Effector memory CD8-positive, alpha-beta T cell (primary cell): ENCODE measurements around the gene LMF2.

Experiments
- ATAC-seq: fragments of 150-1000 bp; cut with Tn5 transposase; replicated peaks from 2 replicates; pipeline ENCODE4 v1.10.0; 2021; ENCODE audit warnings: mild to moderate bottlenecking, moderate library complexity
- DNase-seq, 3 experiments: peaks; one replicate each; pipeline ENCODE4 v3.0.0; 2021
- H3K27ac Mint-ChIP-seq, 2 donors: one replicate each; pipeline ENCODE4 v1.8.0; 2022; ENCODE audit warnings: mild to moderate bottlenecking in 2 of 2, mixed read lengths in 2 of 2, moderate library complexity in 2 of 2
- H3K27me3 Mint-ChIP-seq, 2 donors: one replicate each; pipeline ENCODE4 v1.8.0; 2022; ENCODE audit warnings: mixed read lengths in 2 of 2
- H3K36me3 Mint-ChIP-seq: one replicate; pipeline ENCODE4 v1.8.0; 2022; ENCODE audit warnings: mild to moderate bottlenecking, moderate library complexity, mixed read lengths; ENCODE audit not compliant: insufficient read depth
- H3K4me1 Mint-ChIP-seq, 2 donors: one replicate each; pipeline ENCODE4 v1.8.0; 2022; ENCODE audit warnings: low read depth in 2 of 2, mixed read lengths in 2 of 2
- H3K4me3 Mint-ChIP-seq, 2 donors: one replicate each; pipeline ENCODE4 v1.8.0; 2022; ENCODE audit warnings: mild to moderate bottlenecking in 2 of 2, mixed read lengths in 2 of 2, moderate library complexity in 2 of 2
- H3K9me3 Mint-ChIP-seq, 2 donors: one replicate each; pipeline ENCODE4 v1.8.0; 2022; ENCODE audit warnings: mixed read lengths in 2 of 2

The LMF2 gene

GRCh38 chr22:50490531-50491308 lies 16.8 kb downstream of the LMF2 start:
- H3K4me3 Mint-ChIP-seq: peak overlapping the region in 1 of 2 donors; percentile 10
- ATAC-seq (no peak), DNase-seq (no peak)
- H3K4me1 Mint-ChIP-seq: peaks cover 0 to 3% of the 10 kb centered on the region in 2 donors
- H3K27me3 Mint-ChIP-seq: peaks cover 6 to 18% of the 10 kb centered on the region in 2 donors
- no peaks in the 10 kb centered on the region for H3K9me3 Mint-ChIP-seq
- H3K36me3 Mint-ChIP-seq: no peaks in the 10 kb centered on the region
- H3K27ac Mint-ChIP-seq: no peak overlapping the region

- Mint-ChIP-seq H3K36me3 (no peaks in the 10 kb centered on the region), H3K27ac (no peak overlapping the region), H3K4me3 (no peak overlapping the region), H3K4me1 (peaks cover 0 to 3% of the 10 kb centered on the region in 2 donors), H3K9me3 (no peaks in the 10 kb centered on the region), H3K27me3 (peaks cover 6 to 23% of the 10 kb centered on the region in 2 donors)
- no peak for DNase-seq
- no peak for ATAC-seq
Measured at GRCh38 chr22:50489363-50490243, 17.9 kb downstream of the LMF2 start.

GRCh38 chr22:50488886-50489285 lies 18.6 kb downstream of the LMF2 start:
- no peak overlapping the region for H3K27ac Mint-ChIP-seq
- H3K4me1 Mint-ChIP-seq: peaks cover 0 to 3% of the 10 kb centered on the region in 2 donors
- no peaks in the 10 kb centered on the region for H3K9me3 Mint-ChIP-seq
- ATAC-seq (no peak), DNase-seq (no peak)
- no peaks in the 10 kb centered on the region for H3K36me3 Mint-ChIP-seq
- peaks cover 6 to 23% of the 10 kb centered on the region in 2 donors for H3K27me3 Mint-ChIP-seq
- no peak overlapping the region for H3K4me3 Mint-ChIP-seq

GRCh38 chr22:50488006-50488677 lies 19.4 kb downstream of the LMF2 start:
- peaks cover 6 to 23% of the 10 kb centered on the region in 2 donors for H3K27me3 Mint-ChIP-seq
- no peak for ATAC-seq
- no peak overlapping the region for H3K27ac Mint-ChIP-seq
- H3K4me3 Mint-ChIP-seq: no peak overlapping the region
- peaks cover 0 to 3% of the 10 kb centered on the region in 2 donors for H3K4me1 Mint-ChIP-seq
- no peaks in the 10 kb centered on the region for H3K36me3 Mint-ChIP-seq
- DNase-seq: no peak
- no peaks in the 10 kb centered on the region for H3K9me3 Mint-ChIP-seq

GRCh38 chr22:50487290-50488005 lies 20.1 kb downstream of the LMF2 start:
- Mint-ChIP-seq H3K4me3 (no peak overlapping the region), H3K36me3 (peaks cover 3% of the 10 kb centered on the region), H3K27ac (no peak overlapping the region), H3K4me1 (peaks cover 0 to 3% of the 10 kb centered on the region in 2 donors), H3K27me3 (peaks cover 6 to 23% of the 10 kb centered on the region in 2 donors), H3K9me3 (no peaks in the 10 kb centered on the region)
- ATAC-seq: no peak
- no peak for DNase-seq

- H3K4me1 Mint-ChIP-seq: peaks cover 0 to 5% of the 10 kb centered on the region in 2 donors
- H3K27me3 Mint-ChIP-seq: peaks cover 6 to 23% of the 10 kb centered on the region in 2 donors
- peak within 1 kb of the TSS in 1 of 2 donors; percentile 13 for H3K4me3 Mint-ChIP-seq
- DNase-seq (no peak), ATAC-seq (no peak)
- H3K9me3 Mint-ChIP-seq: no peaks in the 10 kb centered on the region
- peak within 1 kb of the TSS in 1 of 2 donors; percentile 28 for H3K27ac Mint-ChIP-seq
- peaks cover 3% of the 10 kb centered on the region for H3K36me3 Mint-ChIP-seq
Measured at GRCh38 chr22:50486561-50487289, 20.8 kb downstream of the LMF2 start, which contains the start of gene MIOX. Gene MIOX (plus strand): TSS chr22:50486859. CDS start chr22:50486898, 39 bp downstream.

GRCh38 chr22:50485221-50486131 lies 22.0 kb downstream of the LMF2 start:
- Mint-ChIP-seq H3K36me3 (peaks cover 3% of the 10 kb centered on the region), H3K4me1 (peaks cover 0 to 2% of the 10 kb centered on the region in 2 donors), H3K27me3 (peaks cover 6 to 23% of the 10 kb centered on the region in 2 donors), H3K9me3 (no peaks in the 10 kb centered on the region), H3K27ac (no peak overlapping the region), H3K4me3 (no peak overlapping the region)
- no peak for DNase-seq
- ATAC-seq: no peak

- ATAC-seq: no peak
Measured at GRCh38 chr22:50483977-50484853, 23.3 kb downstream of the LMF2 start.

GRCh38 chr22:50483556-50483955 lies 23.9 kb downstream of the LMF2 start:
- H3K9me3 Mint-ChIP-seq: no peaks in the 10 kb centered on the region
- H3K36me3 Mint-ChIP-seq: peaks cover 3% of the 10 kb centered on the region
- H3K27ac Mint-ChIP-seq: no peak overlapping the region
- H3K4me3 Mint-ChIP-seq: no peak overlapping the region
- DNase-seq: no peak
- peaks cover 0 to 6% of the 10 kb centered on the region in 2 donors for H3K4me1 Mint-ChIP-seq
- no peak for ATAC-seq
- H3K27me3 Mint-ChIP-seq: peaks cover 6 to 28% of the 10 kb centered on the region in 2 donors

More at GRCh38 chr22:50483977-50484853, 23.3 kb downstream of the LMF2 start:
- no peak for DNase-seq
- Mint-ChIP-seq H3K4me1 (peaks cover 0 to 6% of the 10 kb centered on the region in 2 donors), H3K36me3 (peaks cover 3% of the 10 kb centered on the region), H3K27ac (no peak overlapping the region), H3K9me3 (no peaks in the 10 kb centered on the region), H3K27me3 (peaks cover 6 to 28% of the 10 kb centered on the region in 2 donors), H3K4me3 (no peak overlapping the region)

GRCh38 chr22:50483106-50483505 lies 24.4 kb downstream of the LMF2 start:
- Mint-ChIP-seq H3K27me3 (peaks cover 6 to 28% of the 10 kb centered on the region in 2 donors), H3K4me1 (peaks cover 0 to 6% of the 10 kb centered on the region in 2 donors), H3K27ac (no peak overlapping the region), H3K36me3 (peaks cover 3% of the 10 kb centered on the region), H3K4me3 (peak overlapping the region in 1 of 2 donors; percentile 12), H3K9me3 (no peaks in the 10 kb centered on the region)
- DNase-seq (no peak), ATAC-seq (no peak)
